PFSK-1 (cell line): ENCODE results near the gene TAOK2. TPM values are rescaled to one million over a fixed set of nuclear protein-coding genes. Genes with fewer than 3 reads are reported as not detected.

Experiments
- FOXP2 ChIP-seq: optimal IDR thresholded peaks from 2 replicates; pipeline ENCODE3; 2011; ENCODE audit warnings: borderline replicate concordance, control low read depth, inconsistent platforms; ENCODE audit not compliant: insufficient read depth; ENCODE audit errors: extremely low read length, extremely low read depth
- POLR2AphosphoS5 ChIP-seq: IDR thresholded peaks from 2 replicates; pipeline ENCODE4 v1.6.1; 2012; ENCODE audit warnings: low read depth, mild to moderate bottlenecking, control low read depth, low read length, moderate library complexity
- SIN3A ChIP-seq: IDR thresholded peaks from 2 replicates; pipeline ENCODE4 v1.6.1; 2012; ENCODE audit warnings: mild to moderate bottlenecking, low read length, moderate library complexity, borderline replicate concordance; ENCODE audit not compliant: insufficient read depth
- TAF1 ChIP-seq: IDR thresholded peaks from 2 replicates; pipeline ENCODE4 v1.6.1; 2012; ENCODE audit warnings: low read length, control low read depth, borderline replicate concordance; ENCODE audit not compliant: insufficient read depth
- polyA plus RNA-seq: library from polyadenylated mRNA; unstranded; fragments of >200 nt; gene quantifications from one replicate; pipeline ENCODE4 v1.2.1, GENCODE V29; 2012; ENCODE audit warnings: low read depth, missing spikeins; ENCODE audit not compliant: insufficient read length
- TF ChIP-seq, protein P1 (sequence below), 2 experiments: IDR thresholded peaks; 2 replicates each; pipeline versions ENCODE4 v1.6.1 to v1.8.0; 2011 to 2012; ENCODE audit warnings: low read depth in 2 of 2, low read length in 2 of 2, control low read depth in 1 of 2, inconsistent platforms in 1 of 2, mild to moderate bottlenecking in 1 of 2, moderate library complexity in 1 of 2; ENCODE audit not compliant: insufficient read depth in 1 of 2

The TAOK2 gene
- polyA plus RNA-seq = 19.2 TPM

DNA sequence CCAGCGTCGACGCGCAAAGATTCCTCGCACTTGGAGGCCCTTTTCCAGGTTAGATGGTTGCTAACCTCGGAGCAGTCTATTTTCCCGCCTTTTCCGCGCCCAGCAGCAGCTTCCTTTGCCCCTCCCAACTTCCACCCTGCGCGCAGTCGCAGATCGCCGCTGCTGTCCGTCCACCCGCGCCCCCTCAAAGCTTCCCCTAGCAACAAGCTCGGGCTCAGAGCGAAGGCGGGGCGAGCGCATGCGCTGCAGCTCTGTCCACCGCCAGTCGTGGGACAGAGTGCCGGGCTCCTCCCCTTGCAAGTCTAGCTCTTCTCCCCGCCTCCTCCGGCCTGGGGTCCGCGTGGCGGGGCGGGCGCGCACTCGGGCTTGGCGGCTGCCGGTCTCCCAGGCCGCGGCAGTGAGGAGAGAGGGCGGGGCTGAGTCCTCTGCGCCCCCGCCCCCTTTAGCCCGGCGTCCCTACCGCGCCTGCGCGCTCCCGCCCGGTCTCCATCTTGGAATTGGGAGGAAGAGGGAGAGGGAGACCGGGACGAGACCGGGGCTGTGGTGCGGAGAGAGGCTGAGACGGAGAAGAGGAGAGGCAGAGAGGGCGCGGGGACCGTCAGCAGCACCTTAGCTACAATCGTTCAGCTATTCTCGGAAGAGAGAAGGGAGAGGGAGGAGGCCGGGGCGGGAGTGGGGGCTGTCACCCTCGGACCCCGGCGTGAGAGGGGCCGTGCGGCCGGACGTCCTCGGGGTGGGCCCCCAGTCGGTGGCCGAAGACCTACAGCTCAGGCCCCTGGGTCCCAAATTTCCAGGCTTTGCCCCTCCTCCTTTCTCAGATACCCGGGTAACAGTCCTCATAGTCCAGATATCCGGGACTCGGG lies at the start of gene TAOK2:
TAOK2 (plus strand) TSS at position 485 of the 863 bp plus-strand sequence. CDS start 3,905 bp downstream, outside the sequence.
- peak; percentile 72; the same call in 1 of the 2 replicates for TF ChIP-seq TAF1
- TF ChIP-seq, protein P1, sequence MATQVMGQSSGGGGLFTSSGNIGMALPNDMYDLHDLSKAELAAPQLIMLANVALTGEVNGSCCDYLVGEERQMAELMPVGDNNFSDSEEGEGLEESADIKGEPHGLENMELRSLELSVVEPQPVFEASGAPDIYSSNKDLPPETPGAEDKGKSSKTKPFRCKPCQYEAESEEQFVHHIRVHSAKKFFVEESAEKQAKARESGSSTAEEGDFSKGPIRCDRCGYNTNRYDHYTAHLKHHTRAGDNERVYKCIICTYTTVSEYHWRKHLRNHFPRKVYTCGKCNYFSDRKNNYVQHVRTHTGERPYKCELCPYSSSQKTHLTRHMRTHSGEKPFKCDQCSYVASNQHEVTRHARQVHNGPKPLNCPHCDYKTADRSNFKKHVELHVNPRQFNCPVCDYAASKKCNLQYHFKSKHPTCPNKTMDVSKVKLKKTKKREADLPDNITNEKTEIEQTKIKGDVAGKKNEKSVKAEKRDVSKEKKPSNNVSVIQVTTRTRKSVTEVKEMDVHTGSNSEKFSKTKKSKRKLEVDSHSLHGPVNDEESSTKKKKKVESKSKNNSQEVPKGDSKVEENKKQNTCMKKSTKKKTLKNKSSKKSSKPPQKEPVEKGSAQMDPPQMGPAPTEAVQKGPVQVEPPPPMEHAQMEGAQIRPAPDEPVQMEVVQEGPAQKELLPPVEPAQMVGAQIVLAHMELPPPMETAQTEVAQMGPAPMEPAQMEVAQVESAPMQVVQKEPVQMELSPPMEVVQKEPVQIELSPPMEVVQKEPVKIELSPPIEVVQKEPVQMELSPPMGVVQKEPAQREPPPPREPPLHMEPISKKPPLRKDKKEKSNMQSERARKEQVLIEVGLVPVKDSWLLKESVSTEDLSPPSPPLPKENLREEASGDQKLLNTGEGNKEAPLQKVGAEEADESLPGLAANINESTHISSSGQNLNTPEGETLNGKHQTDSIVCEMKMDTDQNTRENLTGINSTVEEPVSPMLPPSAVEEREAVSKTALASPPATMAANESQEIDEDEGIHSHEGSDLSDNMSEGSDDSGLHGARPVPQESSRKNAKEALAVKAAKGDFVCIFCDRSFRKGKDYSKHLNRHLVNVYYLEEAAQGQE (IDR thresholded peaks at IDR 0.05; ENCODE audit: insufficient read depth in 1 of 2, low read depth in 2 of 2, low read length in 2 of 2) = no peak
- TF ChIP-seq POLR2AphosphoS5 = peak; percentile 91
- TF ChIP-seq FOXP2 = peak; percentile 57
- 0 out of 2 replicates have a peak, but pooled peaks have one; percentile 60 for TF ChIP-seq SIN3A

DNA sequence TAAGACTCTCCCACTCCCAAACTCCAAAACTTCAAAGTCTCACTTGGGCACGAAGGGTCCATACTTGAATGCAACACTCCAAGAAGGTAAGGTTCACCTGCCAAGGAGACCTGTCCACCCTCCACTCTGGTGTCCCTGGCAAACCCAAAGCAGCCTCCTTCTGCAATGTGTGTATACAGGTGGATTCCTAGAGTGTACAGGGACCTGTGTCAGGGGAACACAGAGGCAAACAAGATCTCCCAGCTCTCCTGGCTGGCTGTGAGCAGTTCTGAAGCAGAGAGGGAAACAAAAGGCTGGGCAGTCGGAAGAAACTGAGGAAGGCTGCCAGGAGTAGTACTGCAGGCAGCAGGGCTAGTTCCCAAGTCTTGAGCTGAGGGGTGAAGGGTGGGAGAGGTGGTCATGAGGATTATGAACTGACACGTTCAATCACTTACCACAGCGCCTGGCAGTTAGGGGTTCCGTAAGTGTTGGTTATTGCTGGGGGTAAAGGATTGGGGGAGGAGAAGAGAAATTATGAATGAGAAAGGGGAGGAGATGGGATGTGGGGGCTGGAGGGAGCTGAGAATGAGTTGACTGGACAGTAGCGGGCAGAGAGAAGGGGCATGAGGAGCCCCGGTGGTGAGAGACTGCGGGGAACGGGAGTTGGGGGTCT lies 48.4 kb upstream of the TAOK2 start:
- TF ChIP-seq TAF1 (no peak), POLR2AphosphoS5 (no peak), SIN3A (no peak), FOXP2 (no peak)
- TF ChIP-seq, protein P1 (IDR thresholded peaks at IDR 0.05; ENCODE audit: insufficient read depth in 1 of 2, low read depth in 2 of 2, low read length in 2 of 2) = no peak

DNA sequence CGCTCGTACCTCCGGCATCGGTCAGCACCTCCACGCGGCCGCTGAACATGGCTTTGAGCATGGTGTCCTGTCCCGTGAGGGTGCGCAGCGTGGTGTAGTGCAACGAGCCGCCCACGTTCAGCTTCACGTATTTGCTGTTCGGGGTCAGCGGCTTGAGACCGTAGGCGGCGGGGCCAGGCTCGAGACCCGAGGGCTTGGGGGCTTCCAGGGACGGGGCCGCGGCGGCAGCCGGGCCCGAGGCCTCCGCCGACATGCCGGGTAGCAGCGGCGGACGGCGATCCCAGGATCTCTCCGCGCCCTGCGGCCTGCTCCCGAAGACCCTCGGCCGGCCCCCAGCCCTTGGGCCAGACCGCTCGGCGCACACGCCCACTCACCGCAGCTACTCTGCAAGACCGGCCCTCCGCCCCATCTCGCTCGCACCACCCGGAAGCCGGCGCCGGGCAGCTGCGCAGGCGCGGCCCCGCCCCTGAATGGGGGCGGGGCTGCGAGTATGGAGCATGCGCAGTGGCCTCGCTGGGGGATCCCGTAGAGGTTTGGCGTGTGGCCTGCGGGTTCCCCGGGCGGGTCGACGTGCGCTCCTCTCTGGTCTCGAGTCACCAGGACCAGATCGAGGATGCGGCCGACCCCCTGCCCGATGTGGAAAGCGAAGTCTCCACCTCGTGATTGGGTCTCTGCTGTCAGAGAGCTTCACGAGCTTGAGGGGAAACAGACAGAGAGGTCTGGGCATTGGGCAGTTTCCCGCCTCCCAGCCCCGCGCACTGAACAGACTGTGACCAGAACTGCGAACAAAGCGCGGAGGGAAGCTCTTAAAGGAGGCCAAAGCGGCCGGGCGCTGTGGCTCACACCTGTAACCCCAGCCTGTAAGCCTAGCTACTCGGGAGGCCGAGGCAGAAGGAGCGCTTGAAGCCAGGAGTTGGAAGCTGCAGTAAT lies 47.6 kb upstream of the TAOK2 start, which contains the start of gene KCTD13:
KCTD13 (minus strand) TSS at position 446 of the 930 bp plus-strand sequence; CDS start at position 253, 193 bp downstream.
- TF ChIP-seq POLR2AphosphoS5 = peak; percentile 78
- TF ChIP-seq, protein P1 (IDR thresholded peaks at IDR 0.05; ENCODE audit: insufficient read depth in 1 of 2, low read depth in 2 of 2, low read length in 2 of 2) = no peak
- TF ChIP-seq SIN3A = peak; percentile 67; the same call in 1 of the 2 replicates
- 0 out of 2 replicates have a peak, but pooled peaks have one; percentile 39 for TF ChIP-seq TAF1
- peak; percentile 18 for TF ChIP-seq FOXP2

DNA sequence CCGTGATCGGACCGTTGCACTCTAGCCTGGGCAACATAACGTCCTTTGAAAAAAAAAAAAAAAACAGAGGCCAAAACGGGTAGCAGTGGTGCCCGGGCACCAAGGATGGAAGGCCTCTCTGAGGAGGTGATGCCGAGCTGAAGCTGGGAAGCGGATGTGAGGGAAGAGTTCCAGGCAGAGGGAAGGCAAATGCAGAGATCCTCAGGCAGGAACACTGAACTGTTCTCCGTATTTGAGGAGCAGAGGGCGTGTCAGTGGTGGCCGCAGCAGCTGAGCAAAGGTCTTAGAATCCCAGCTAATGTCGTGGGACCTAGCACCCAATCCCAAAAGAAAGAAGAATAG lies 47.0 kb upstream of the TAOK2 start:
- TF ChIP-seq FOXP2 (no peak), SIN3A (no peak), POLR2AphosphoS5 (no peak), TAF1 (0 out of 2 replicates have a peak, but pooled peaks have one; percentile 18)
- TF ChIP-seq, protein P1 (IDR thresholded peaks at IDR 0.05; ENCODE audit: insufficient read depth in 1 of 2, low read depth in 2 of 2, low read length in 2 of 2) = no peak
